MM.1S (cell line): Measurements from ENCODE around the gene TYRO3.

Experiments used
- CTCF ChIP-seq: fragments of 300-600 bp; sonication (generic); IDR thresholded peaks from 2 replicates; pipeline ENCODE4 v1.5.1; 2016; ENCODE audit warnings: antibody characterized with exemption, low read length, mixed read lengths
- EZH2phosphoT487 ChIP-seq: fragments of 300-600 bp; sonication (generic); IDR thresholded peaks from 2 replicates; pipeline ENCODE4 v1.6.1; 2018; ENCODE audit warnings: antibody characterized with exemption, low read length

- TF ChIP-seq CTCF (no peak), EZH2phosphoT487 (no peak)
These were observed 5.4 kb downstream of the TYRO3 start for GRCh38 chr15:41564286-41564959.
